Breast epithelium (tissue), 3 donors: Measurements from ENCODE around the gene POPDC2.

Experiments
- POLR2AphosphoS5 ChIP-seq, 3 donors: sonication (generic); formaldehyde crosslinking; IDR thresholded peaks; one replicate each; pipeline ENCODE4 v1.6.1; 2017; ENCODE audit warnings: antibody characterized with exemption in 3 of 3
- TF ChIP-seq, protein P1 (sequence below), 3 donors: fragments of 450-650 bp; IDR thresholded peaks; one replicate each; pipeline ENCODE4 v1.5.1; 2016 to 2017; ENCODE audit warnings: antibody characterized with exemption in 3 of 3, mild to moderate bottlenecking in 3 of 3, moderate library complexity in 3 of 3

DNA sequence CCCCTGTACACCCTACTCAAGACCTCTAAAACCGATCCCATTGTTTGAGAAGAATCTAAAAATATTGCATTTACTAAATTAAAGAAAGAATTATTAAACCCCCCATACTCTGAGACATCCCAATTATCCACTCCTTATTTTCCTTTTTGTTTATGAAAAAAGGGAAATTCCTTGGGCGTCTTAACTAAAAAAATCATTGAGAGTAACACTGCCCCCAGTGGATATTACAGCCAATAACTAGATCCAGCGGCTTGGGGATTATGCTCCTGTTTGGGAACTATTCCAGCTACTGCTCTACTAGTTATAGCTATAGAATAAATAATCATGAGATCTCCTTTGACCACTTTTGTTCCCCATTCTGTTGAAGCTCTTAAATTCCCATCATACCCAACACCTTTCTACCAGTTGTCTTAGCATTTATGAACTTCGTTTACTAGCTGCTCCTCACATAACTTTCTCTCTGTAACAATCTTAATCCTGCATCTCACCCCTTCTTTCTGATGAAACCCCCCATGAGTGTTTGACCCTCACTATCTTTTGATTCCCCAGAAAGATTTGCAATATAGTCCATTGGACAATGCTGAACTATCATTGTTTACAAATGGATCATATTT is 29.8 kb upstream of the POPDC2 start:
- TF ChIP-seq, protein P1, sequence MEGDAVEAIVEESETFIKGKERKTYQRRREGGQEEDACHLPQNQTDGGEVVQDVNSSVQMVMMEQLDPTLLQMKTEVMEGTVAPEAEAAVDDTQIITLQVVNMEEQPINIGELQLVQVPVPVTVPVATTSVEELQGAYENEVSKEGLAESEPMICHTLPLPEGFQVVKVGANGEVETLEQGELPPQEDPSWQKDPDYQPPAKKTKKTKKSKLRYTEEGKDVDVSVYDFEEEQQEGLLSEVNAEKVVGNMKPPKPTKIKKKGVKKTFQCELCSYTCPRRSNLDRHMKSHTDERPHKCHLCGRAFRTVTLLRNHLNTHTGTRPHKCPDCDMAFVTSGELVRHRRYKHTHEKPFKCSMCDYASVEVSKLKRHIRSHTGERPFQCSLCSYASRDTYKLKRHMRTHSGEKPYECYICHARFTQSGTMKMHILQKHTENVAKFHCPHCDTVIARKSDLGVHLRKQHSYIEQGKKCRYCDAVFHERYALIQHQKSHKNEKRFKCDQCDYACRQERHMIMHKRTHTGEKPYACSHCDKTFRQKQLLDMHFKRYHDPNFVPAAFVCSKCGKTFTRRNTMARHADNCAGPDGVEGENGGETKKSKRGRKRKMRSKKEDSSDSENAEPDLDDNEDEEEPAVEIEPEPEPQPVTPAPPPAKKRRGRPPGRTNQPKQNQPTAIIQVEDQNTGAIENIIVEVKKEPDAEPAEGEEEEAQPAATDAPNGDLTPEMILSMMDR (IDR thresholded peaks at IDR 0.05) = peak in 1 of 3 donors; percentile 12
- TF ChIP-seq POLR2AphosphoS5 (IDR thresholded peaks at IDR 0.05) = no peak
